Panc1 (cell line): ENCODE data around the gene SPINT1. TPM values are rescaled to one million over a fixed set of nuclear protein-coding genes. Genes with fewer than 3 reads are reported as not detected.
A peak's percentile ranks its signal among the peaks of the same experiment; 100 is the strongest.

Experiments
- ATAC-seq: fragments of 200-7000 bp; cut with Tn5 transposase; 2 replicates; pipeline ENCODE4 v1.9.1; 2020; ENCODE audit warnings: mild to moderate bottlenecking, moderate library complexity
- BruUV-seq: library from RNA; stranded (reverse); fragments of 400-500 nt; replicated peaks from 2 replicates; lab custom pipeline; 2021; lab: Mats Ljungman, UMichigan
- CTCF ChIA-PET: fragments of 300-600 bp; sonication (Branson Sonifier 250); formaldehyde crosslinking; loops from one replicate; lab custom pipeline; 2022; ENCODE audit warnings: antibody characterized with exemption; lab: Charles Lee
- POLR2A ChIA-PET: fragments of 300-600 bp; sonication (Branson Sonifier 250); formaldehyde crosslinking; loops from one replicate; lab custom pipeline; 2022; ENCODE audit warnings: antibody characterized with exemption; lab: Charles Lee
- DNase-seq: peaks from one replicate; pipeline ENCODE4 v3.0.0-alpha.2; 2010; ENCODE audit warnings: low read depth, low spot score
- H3K27ac ChIP-seq: 2 replicates; pipeline ENCODE4 v1.5.1; 2011; ENCODE audit warnings: mild to moderate bottlenecking, low read length, inconsistent platforms
- H3K27me3 ChIP-seq: fragments of 200-500 bp; sonication (Bioruptor generic); 2 replicates; pipeline ENCODE4 v1.6.0; 2014; ENCODE audit warnings: low read length, inconsistent platforms; ENCODE audit not compliant: control insufficient read depth, insufficient read depth
- H3K36me3 ChIP-seq: fragments of 200-500 bp; sonication (Bioruptor generic); 2 replicates; pipeline ENCODE4 v1.5.1; 2014; ENCODE audit warnings: inconsistent platforms, mild to moderate bottlenecking, low read length, moderate library complexity; ENCODE audit not compliant: control insufficient read depth, insufficient read depth
- H3K4me1 ChIP-seq: 2 replicates; pipeline ENCODE4 v1.5.1; 2011; ENCODE audit warnings: inconsistent platforms, mild to moderate bottlenecking, low read length, moderate library complexity; ENCODE audit not compliant: control insufficient read depth, insufficient read depth
- H3K4me3 ChIP-seq, 2 experiments: 2 replicates each; pipeline ENCODE4 v1.5.1; 2011 to 2012; ENCODE audit warnings: low read depth in 2 of 2, low read length in 2 of 2, mild to moderate bottlenecking in 2 of 2, inconsistent platforms in 1 of 2, moderate library complexity in 1 of 2
- H3K9me3 ChIP-seq: fragments of 200-500 bp; sonication (Bioruptor generic); 2 replicates; pipeline ENCODE4 v1.5.1; 2014; ENCODE audit warnings: low read depth, mild to moderate bottlenecking, inconsistent platforms, low read length, moderate library complexity; ENCODE audit not compliant: control insufficient read depth, insufficient read depth
- POLR2AphosphoS5 ChIP-seq: IDR thresholded peaks from 2 replicates; pipeline ENCODE4 v1.6.1; 2012; ENCODE audit warnings: mild to moderate bottlenecking, low read depth, low read length, moderate library complexity
- SIN3A ChIP-seq: IDR thresholded peaks from 2 replicates; pipeline ENCODE4 v1.6.1; 2012; ENCODE audit warnings: low read depth, mild to moderate bottlenecking, low read length, moderate library complexity, borderline replicate concordance; ENCODE audit not compliant: insufficient read depth
- TCF7L2 ChIP-seq: IDR thresholded peaks from 2 replicates; pipeline ENCODE4 v1.6.1; 2011; ENCODE audit warnings: mild to moderate bottlenecking, low read depth, low read length, inconsistent platforms
- in situ Hi-C: cut with HindIII; loops from 2 replicates; pipeline ENCODE4 v1.10.0; 2016; ENCODE audit warnings: low sequenced_read_pairs, low pct_unique_long_range_greater_than_20kb
- intact Hi-C: fragments of 100-400 bp; cut with micrococcal nuclease; formaldehyde crosslinking; loops from one replicate; pipeline ENCODE4 v1.10.0; 2022; ENCODE audit not compliant: unreplicated experiment
- total RNA-seq: library from RNA; stranded (reverse); gene quantifications from one replicate; pipeline ENCODE4 v1.2.1, GENCODE V29; 2021; ENCODE audit not compliant: unreplicated experiment
- TF ChIP-seq, protein P1 (sequence below): fragments of 450-650 bp; IDR thresholded peaks from 2 replicates; pipeline ENCODE4 v1.5.1; 2017; ENCODE audit warnings: mild to moderate bottlenecking
- TF ChIP-seq, protein P2 (sequence below), 2 experiments: IDR thresholded peaks; 2 replicates each; pipeline ENCODE4 v1.6.1; 2011 to 2012; ENCODE audit warnings: low read depth in 2 of 2, control low read depth in 1 of 2, low read length in 1 of 2, mild to moderate bottlenecking in 1 of 2, moderate library complexity in 1 of 2; ENCODE audit not compliant: insufficient read depth in 1 of 2

SPINT1 gene
- total RNA-seq, 1 experiment from 2014 or later, result 32.7 TPM

- no peaks in the 10 kb centered on the region for H3K27me3 ChIP-seq
- POLR2A ChIA-PET, result interaction anchor here (0.9 kb wide), 1 partner anchor 36 kb away, joined by 5 read pairs; the partner anchor contains the start of gene VPS18
- BruUV-seq, result no TSS peak
- intact Hi-C loops (loop anchor here (2.0 kb wide), 1 partner anchor 35 kb away; no protein-coding TSS in a partner anchor), in situ Hi-C loops (no loop called here)
- TF ChIP-seq POLR2AphosphoS5, result no peak
- TF ChIP-seq, protein P1, sequence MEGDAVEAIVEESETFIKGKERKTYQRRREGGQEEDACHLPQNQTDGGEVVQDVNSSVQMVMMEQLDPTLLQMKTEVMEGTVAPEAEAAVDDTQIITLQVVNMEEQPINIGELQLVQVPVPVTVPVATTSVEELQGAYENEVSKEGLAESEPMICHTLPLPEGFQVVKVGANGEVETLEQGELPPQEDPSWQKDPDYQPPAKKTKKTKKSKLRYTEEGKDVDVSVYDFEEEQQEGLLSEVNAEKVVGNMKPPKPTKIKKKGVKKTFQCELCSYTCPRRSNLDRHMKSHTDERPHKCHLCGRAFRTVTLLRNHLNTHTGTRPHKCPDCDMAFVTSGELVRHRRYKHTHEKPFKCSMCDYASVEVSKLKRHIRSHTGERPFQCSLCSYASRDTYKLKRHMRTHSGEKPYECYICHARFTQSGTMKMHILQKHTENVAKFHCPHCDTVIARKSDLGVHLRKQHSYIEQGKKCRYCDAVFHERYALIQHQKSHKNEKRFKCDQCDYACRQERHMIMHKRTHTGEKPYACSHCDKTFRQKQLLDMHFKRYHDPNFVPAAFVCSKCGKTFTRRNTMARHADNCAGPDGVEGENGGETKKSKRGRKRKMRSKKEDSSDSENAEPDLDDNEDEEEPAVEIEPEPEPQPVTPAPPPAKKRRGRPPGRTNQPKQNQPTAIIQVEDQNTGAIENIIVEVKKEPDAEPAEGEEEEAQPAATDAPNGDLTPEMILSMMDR, result peak; percentile 98
- TF ChIP-seq, protein P2, sequence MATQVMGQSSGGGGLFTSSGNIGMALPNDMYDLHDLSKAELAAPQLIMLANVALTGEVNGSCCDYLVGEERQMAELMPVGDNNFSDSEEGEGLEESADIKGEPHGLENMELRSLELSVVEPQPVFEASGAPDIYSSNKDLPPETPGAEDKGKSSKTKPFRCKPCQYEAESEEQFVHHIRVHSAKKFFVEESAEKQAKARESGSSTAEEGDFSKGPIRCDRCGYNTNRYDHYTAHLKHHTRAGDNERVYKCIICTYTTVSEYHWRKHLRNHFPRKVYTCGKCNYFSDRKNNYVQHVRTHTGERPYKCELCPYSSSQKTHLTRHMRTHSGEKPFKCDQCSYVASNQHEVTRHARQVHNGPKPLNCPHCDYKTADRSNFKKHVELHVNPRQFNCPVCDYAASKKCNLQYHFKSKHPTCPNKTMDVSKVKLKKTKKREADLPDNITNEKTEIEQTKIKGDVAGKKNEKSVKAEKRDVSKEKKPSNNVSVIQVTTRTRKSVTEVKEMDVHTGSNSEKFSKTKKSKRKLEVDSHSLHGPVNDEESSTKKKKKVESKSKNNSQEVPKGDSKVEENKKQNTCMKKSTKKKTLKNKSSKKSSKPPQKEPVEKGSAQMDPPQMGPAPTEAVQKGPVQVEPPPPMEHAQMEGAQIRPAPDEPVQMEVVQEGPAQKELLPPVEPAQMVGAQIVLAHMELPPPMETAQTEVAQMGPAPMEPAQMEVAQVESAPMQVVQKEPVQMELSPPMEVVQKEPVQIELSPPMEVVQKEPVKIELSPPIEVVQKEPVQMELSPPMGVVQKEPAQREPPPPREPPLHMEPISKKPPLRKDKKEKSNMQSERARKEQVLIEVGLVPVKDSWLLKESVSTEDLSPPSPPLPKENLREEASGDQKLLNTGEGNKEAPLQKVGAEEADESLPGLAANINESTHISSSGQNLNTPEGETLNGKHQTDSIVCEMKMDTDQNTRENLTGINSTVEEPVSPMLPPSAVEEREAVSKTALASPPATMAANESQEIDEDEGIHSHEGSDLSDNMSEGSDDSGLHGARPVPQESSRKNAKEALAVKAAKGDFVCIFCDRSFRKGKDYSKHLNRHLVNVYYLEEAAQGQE (IDR thresholded peaks at IDR 0.05; ENCODE audit: insufficient read depth in 1 of 2, low read depth in 2 of 2, low read length in 1 of 2), result 0 out of 4 replicates have a peak, but pooled peaks of 1 of the 2 experiments have one; percentile 29
- CTCF ChIA-PET, result interaction anchor here (0.6 to 3.9 kb wide), 16 partner anchors 9 to 513 kb away, joined by 3 to 74 read pairs (median 4); partner anchors contain the start of genes RAD51, RHOV and VPS18
- DNase-seq (peak; percentile 69), ATAC-seq (peak; percentile 90)
- H3K4me3 ChIP-seq, result no peak overlapping the region
- H3K4me1 ChIP-seq, result peaks cover 9% of the 10 kb centered on the region; the same call in 1 of the 2 replicates
- no peaks in the 10 kb centered on the region for H3K9me3 ChIP-seq
- no peaks in the 10 kb centered on the region for H3K36me3 ChIP-seq
- peak overlapping the region; percentile 40; the same call in 1 of the 2 replicates for H3K27ac ChIP-seq
Measured at GRCh38 chr15:40857601-40858341, 13.9 kb downstream of the SPINT1 start.

- in situ Hi-C loops, result no loop called here
- BruUV-seq, result no TSS peak
- H3K4me3 ChIP-seq, result no peak overlapping the region
- no peak for ATAC-seq
- no peak for DNase-seq
- H3K36me3 ChIP-seq, result no peaks in the 10 kb centered on the region
- TF ChIP-seq, protein P2 (IDR thresholded peaks at IDR 0.05; ENCODE audit: insufficient read depth in 1 of 2, low read depth in 2 of 2, low read length in 1 of 2), result no peak
- TF ChIP-seq POLR2AphosphoS5, result no peak
- TF ChIP-seq, protein P1, result no peak
- no peak for TF ChIP-seq TCF7L2
- no peak for TF ChIP-seq SIN3A
- H3K4me1 ChIP-seq, result peaks cover 9% of the 10 kb centered on the region; the same call in 1 of the 2 replicates
- intact Hi-C loops, result loop anchor here (2.0 kb wide), 1 partner anchor 34 kb away; no protein-coding TSS in a partner anchor
- no peaks in the 10 kb centered on the region for H3K9me3 ChIP-seq
- no peaks in the 10 kb centered on the region for H3K27me3 ChIP-seq
- CTCF ChIA-PET, result interaction anchor here (0.6 to 3.9 kb wide), 11 partner anchors 9 to 296 kb away, joined by 3 to 74 read pairs (median 4); partner anchors contain the start of genes RHOV and VPS18
- H3K27ac ChIP-seq, result no peak overlapping the region
- POLR2A ChIA-PET, result interaction anchor here (0.7 kb wide), 1 partner anchor 19 kb away, joined by 5 read pairs; no protein-coding TSS in a partner anchor
Measured at GRCh38 chr15:40858706-40859105, 14.9 kb downstream of the SPINT1 start.
